ENCODE measurements around the gene CD200R1. TPM values are rescaled to one million over a fixed set of nuclear protein-coding genes. Genes with fewer than 3 reads are reported as not detected.

CD200R1 gene
- total RNA-seq, 1 experiment from 2014 or later, result not detected

DNA sequence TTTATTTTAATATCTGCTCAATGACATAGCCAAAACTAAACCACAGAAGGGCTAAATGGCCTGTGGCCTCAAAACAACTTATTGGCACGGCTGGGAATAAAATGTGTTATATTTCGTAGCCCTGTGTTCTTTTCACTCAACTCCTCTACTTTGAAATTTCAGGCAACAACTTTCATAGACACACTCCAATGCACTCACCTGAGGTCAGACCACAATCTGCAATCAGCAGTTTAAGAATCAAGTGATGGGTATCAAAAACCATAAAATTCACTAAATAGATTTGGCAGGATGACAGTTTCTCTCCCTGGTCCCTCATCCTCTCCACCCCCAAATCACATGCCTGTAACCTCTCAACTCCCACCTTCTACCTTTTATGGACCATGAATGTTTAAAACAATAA, 2.0 kb upstream of the CD200R1 start:
- no peak overlapping the region for H3K4me3 Mint-ChIP-seq
- H2BK5ac ChIP-seq (ENCODE audit: insufficient read length, low read length), result no peak overlapping the region
- H4K5ac ChIP-seq (ENCODE audit: insufficient read length, low read depth, low read length), result no peak overlapping the region
- no peak overlapping the region for H2BK12ac ChIP-seq (ENCODE audit: insufficient read length, low read depth, low read length)
- H3K4me1 ChIP-seq (ENCODE audit: insufficient read depth, low read length), result no peaks in the 10 kb centered on the region
- no peak overlapping the region for H3T11ph ChIP-seq (ENCODE audit: low read length)
- H3K27me3 Mint-ChIP-seq (ENCODE audit: low read depth), result no peaks in the 10 kb centered on the region
- H3K23ac ChIP-seq (ENCODE audit: insufficient read length, low read depth, low read length), result no peak overlapping the region
- H4K20me1 ChIP-seq (ENCODE audit: control insufficient read depth, insufficient read depth, insufficient read length), result no peaks in the 10 kb centered on the region
- H2BK20ac ChIP-seq (ENCODE audit: low read depth, low read length, poor library complexity, severe bottlenecking), result no peak overlapping the region
- no peak for TF ChIP-seq CTCF (conservative IDR thresholded peaks at IDR 0.05)
- H3K14ac ChIP-seq (ENCODE audit: insufficient read depth, low read length), result no peak overlapping the region
- H3K23me2 ChIP-seq (ENCODE audit: insufficient read length, low read depth, low read length, poor library complexity, severe bottlenecking), result no peaks in the 10 kb centered on the region
- no peak overlapping the region for H3K9ac ChIP-seq (ENCODE audit: extremely low read depth, insufficient read length, low read length)
- H3K56ac ChIP-seq (ENCODE audit: insufficient read length, low read depth, low read length), result no peak overlapping the region
- no peaks in the 10 kb centered on the region for H3K27me3 ChIP-seq (ENCODE audit: insufficient read depth, low read length)
- no peak overlapping the region for H2AFZ ChIP-seq (ENCODE audit: low read length)
- H3K9me3 ChIP-seq (ENCODE audit: control insufficient read depth, low read depth, low read length), result no peaks in the 10 kb centered on the region
- WGBS (ENCODE audit: extremely low coverage, insufficient read length, low lambda C conversion rate), result no CpG with 5 or more reads among the region's 2 CpGs
- no peak overlapping the region for H4K8ac ChIP-seq (replicated peaks; ENCODE audit: insufficient read length, low read depth, low read length)
- no peak for DNase-seq
- no peaks in the 10 kb centered on the region for H3K36me3 Mint-ChIP-seq (ENCODE audit: insufficient read depth in 1 of 3, low read depth in 3 of 3)
- no peak overlapping the region for H3K18ac ChIP-seq (ENCODE audit: insufficient read length, low read depth, low read length)
- H3K4me2 ChIP-seq (ENCODE audit: insufficient read depth, insufficient read length, low read length), result no peak overlapping the region
- no peaks in the 10 kb centered on the region for H3K79me2 ChIP-seq (ENCODE audit: insufficient read depth, low read length)
- H2AK5ac ChIP-seq (ENCODE audit: insufficient read length, low read length), result no peak overlapping the region
- peaks cover 0 to 3% of the 10 kb centered on the region in 2 experiments; a peak in 1 of 4 replicates for H3K4me1 Mint-ChIP-seq
- no peak overlapping the region for H4K91ac ChIP-seq (ENCODE audit: insufficient read length, low read depth, low read length)
- H3K27ac ChIP-seq (ENCODE audit: insufficient read length, low read depth, low read length), result no peak overlapping the region
- H2BK15ac ChIP-seq (ENCODE audit: low read depth, low read length), result no peak overlapping the region
- no peak overlapping the region for H2BK120ac ChIP-seq (ENCODE audit: low read depth, low read length, poor library complexity, severe bottlenecking)
- H3K4ac ChIP-seq (ENCODE audit: low read depth, low read length), result no peak overlapping the region
- H3K79me1 ChIP-seq (ENCODE audit: insufficient read depth, low read depth, low read length, poor library complexity, severe bottlenecking), result no peaks in the 10 kb centered on the region
- H3K9me3 Mint-ChIP-seq, result no peaks in the 10 kb centered on the region
- H3K27ac Mint-ChIP-seq, result no peak overlapping the region; a peak in 2 of 7 replicates

Measured in H9 (cell line).